ENCODE results near the gene TLR7.

- no peak for TF ChIP-seq CTCF (IDR thresholded peaks at IDR 0.05)
- no peak for TF ChIP-seq POLR2A (IDR thresholded peaks at IDR 0.05)
Observed at GRCh38 chrX:12891915-12892506, 25.1 kb downstream of the TLR7 start.

Data from uterus (tissue), 2 donors.